Large intestine (tissue), 3 donors: ENCODE data around the gene DAPK3. TPM values are rescaled to one million over a fixed set of nuclear protein-coding genes. Genes with fewer than 3 reads are reported as not detected.
"Not testable (repeated sequence)": the region's sequence is repeated elsewhere in the genome, so short reads cannot be mapped to it uniquely, and the experiment has no call there.

Experiments
- DNase-seq, 2 donors: peaks; one replicate each; pipeline versions ENCODE4 v3.0.0 to v3.0.0-alpha.2; 2013
- H3K27ac ChIP-seq: one replicate; pipeline ENCODE4 v1.5.1; 2013; ENCODE audit warnings: low read length
- H3K27me3 ChIP-seq: 2 replicates; pipeline ENCODE4 v1.6.1; 2013; ENCODE audit warnings: low read length; ENCODE audit not compliant: control insufficient read depth, insufficient read depth
- H3K36me3 ChIP-seq: 2 replicates; pipeline ENCODE4 v1.6.1; 2013; ENCODE audit warnings: low read length; ENCODE audit not compliant: control insufficient read depth, insufficient read depth
- H3K4me1 ChIP-seq: one replicate; pipeline ENCODE4 v1.6.1; 2013; ENCODE audit warnings: low read length; ENCODE audit not compliant: control insufficient read depth, insufficient read depth
- H3K4me3 ChIP-seq: one replicate; pipeline ENCODE4 v1.5.1; 2013; ENCODE audit warnings: low read length
- H3K9me3 ChIP-seq: one replicate; pipeline ENCODE4 v1.6.1; 2013; ENCODE audit warnings: mild to moderate bottlenecking, low read depth, low read length, moderate library complexity; ENCODE audit not compliant: control insufficient read depth
- WGBS: methylation state at CpG from one replicate; pipeline ENCODE4 v1.1.5; 2013; ENCODE audit warnings: low lambda C conversion rate; ENCODE audit not compliant: insufficient coverage; 5-methylcytosine and 5-hydroxymethylcytosine counted together
- polyA plus RNA-seq: library from polyadenylated mRNA; unstranded; fragments of 120-200 nt; gene quantifications from one replicate; pipeline ENCODE4 v1.2.1, GENCODE V29; 2013

Gene DAPK3
- polyA plus RNA-seq, 1 donor: 52.9 TPM

- no peak overlapping the region for H3K4me3 ChIP-seq
- peaks cover 39% of the 10 kb centered on the region for H3K4me1 ChIP-seq
- peak overlapping the region; percentile 70 for H3K27ac ChIP-seq
- H3K36me3 ChIP-seq: peaks cover 64% of the 10 kb centered on the region
- H3K9me3 ChIP-seq: no peaks in the 10 kb centered on the region
- H3K27me3 ChIP-seq: no peaks in the 10 kb centered on the region
- DNase-seq: peak; percentile 56 to 80
- no CpG with 5 or more reads among the region's 30 CpGs for WGBS
These were observed 4.6 kb downstream of the DAPK3 start for GRCh38 chr19:3966051-3967017.

GRCh38 chr19:3964256-3965194 is 6.4 kb downstream of the DAPK3 start:
- Histone ChIP-seq H3K4me3 (no peak overlapping the region), H3K27me3 (no peaks in the 10 kb centered on the region), H3K9me3 (peaks cover 2% of the 10 kb centered on the region), H3K36me3 (peaks cover 82% of the 10 kb centered on the region), H3K27ac (no peak overlapping the region), H3K4me1 (peaks cover 32% of the 10 kb centered on the region)
- DNase-seq: no peak
- WGBS: 80% methylated on average over 1 of the region's 60 CpGs

GRCh38 chr19:3963458-3964255 is 7.2 kb downstream of the DAPK3 start:
- H3K4me3 ChIP-seq: no peak overlapping the region
- DNase-seq: no peak
- H3K36me3 ChIP-seq: peaks cover 81% of the 10 kb centered on the region
- H3K27me3 ChIP-seq: no peaks in the 10 kb centered on the region
- H3K4me1 ChIP-seq: peaks cover 23% of the 10 kb centered on the region
- no CpG with 5 or more reads among the region's 35 CpGs for WGBS
- H3K9me3 ChIP-seq: peaks cover 7% of the 10 kb centered on the region
- H3K27ac ChIP-seq: no peak overlapping the region

GRCh38 chr19:3961007-3961406 is 9.9 kb downstream of the DAPK3 start:
- DNase-seq: no peak
- H3K4me3 ChIP-seq: no peak overlapping the region
- H3K27ac ChIP-seq: no peak overlapping the region
- WGBS: no CpG with 5 or more reads among the region's 24 CpGs
- H3K4me1 ChIP-seq: peaks cover 4% of the 10 kb centered on the region
- peaks cover 11% of the 10 kb centered on the region for H3K9me3 ChIP-seq
- peaks cover 79% of the 10 kb centered on the region for H3K36me3 ChIP-seq
- no peaks in the 10 kb centered on the region for H3K27me3 ChIP-seq

GRCh38 chr19:3959766-3960131 is 11.2 kb downstream of the DAPK3 start:
- peaks cover 74% of the 10 kb centered on the region for H3K36me3 ChIP-seq
- no CpG with 5 or more reads among the region's 15 CpGs for WGBS

GRCh38 chr19:3958836-3959765 is 11.8 kb downstream of the DAPK3 start:
- Histone ChIP-seq H3K4me3 (no peak overlapping the region), H3K27ac (no peak overlapping the region), H3K27me3 (no peaks in the 10 kb centered on the region), H3K9me3 (peaks cover 11% of the 10 kb centered on the region), H3K36me3 (peaks cover 69% of the 10 kb centered on the region), H3K4me1 (no peaks in the 10 kb centered on the region)
- DNase-seq: no peak
- no CpG with 5 or more reads among the region's 86 CpGs for WGBS

More at GRCh38 chr19:3959766-3960131, 11.2 kb downstream of the DAPK3 start:
- no peaks in the 10 kb centered on the region for H3K4me1 ChIP-seq
- H3K4me3 ChIP-seq: no peak overlapping the region
- no peak for DNase-seq
- H3K27ac ChIP-seq: no peak overlapping the region
- peaks cover 11% of the 10 kb centered on the region for H3K9me3 ChIP-seq
- H3K27me3 ChIP-seq: no peaks in the 10 kb centered on the region

- Histone ChIP-seq H3K4me3 (no peak overlapping the region), H3K4me1 (no peaks in the 10 kb centered on the region), H3K27ac (no peak overlapping the region), H3K36me3 (peaks cover 39% of the 10 kb centered on the region), H3K9me3 (peaks cover 11% of the 10 kb centered on the region), H3K27me3 (no peaks in the 10 kb centered on the region)
- DNase-seq: no peak
- no CpG with 5 or more reads among the region's 10 CpGs for WGBS
These were observed 15.2 kb downstream of the DAPK3 start for GRCh38 chr19:3955688-3956087.

GRCh38 chr19:3955276-3955675 is 15.6 kb downstream of the DAPK3 start:
- Histone ChIP-seq H3K9me3 (peaks cover 11% of the 10 kb centered on the region), H3K36me3 (peaks cover 35% of the 10 kb centered on the region)
- WGBS: no CpG with 5 or more reads among the region's 13 CpGs
- not testable (repeated sequence) for H3K27ac ChIP-seq, H3K4me3 ChIP-seq, H3K27me3 ChIP-seq, DNase-seq, H3K4me1 ChIP-seq

GRCh38 chr19:3954107-3954506 is 16.8 kb downstream of the DAPK3 start:
- no CpG with 5 or more reads among the region's 12 CpGs for WGBS

More at GRCh38 chr19:3954107-3954506, 16.8 kb downstream of the DAPK3 start:
- Histone ChIP-seq H3K4me1 (no peaks in the 10 kb centered on the region), H3K27ac (no peak overlapping the region), H3K27me3 (no peaks in the 10 kb centered on the region), H3K36me3 (peaks cover 25% of the 10 kb centered on the region), H3K4me3 (no peak overlapping the region), H3K9me3 (peaks cover 7% of the 10 kb centered on the region)
- DNase-seq: no peak
